Ureter (tissue), 1 donor: ENCODE data around the gene EHBP1. TPM values are rescaled to one million over a fixed set of nuclear protein-coding genes. Genes with fewer than 3 reads are reported as not detected.

Experiments
- DNase-seq: peaks from one replicate; pipeline ENCODE4 v3.0.0-alpha.2; 2020; ENCODE audit warnings: low spot score
- total RNA-seq: library from RNA; stranded (reverse); gene quantifications from one replicate; pipeline ENCODE4 v1.2.4, GENCODE V29; 2023
- donor health status: DM: yes; HTN: yes; CAD: no.

EHBP1 gene
- total RNA-seq, 1 donor from 2014 or later, result 62.2 TPM

- no peak for DNase-seq
These were observed 178.6 kb downstream of the EHBP1 start for GRCh38 chr2:62884086-62884485.

GRCh38 chr2:62884514-62884913, 179.0 kb downstream of the EHBP1 start:
- DNase-seq, result no peak

- DNase-seq, result no peak
These were observed 189.6 kb downstream of the EHBP1 start for GRCh38 chr2:62894966-62895631.

- DNase-seq, result no peak
These were observed 190.1 kb downstream of the EHBP1 start for GRCh38 chr2:62895632-62896009.

GRCh38 chr2:62897187-62897827, 191.8 kb downstream of the EHBP1 start:
- no peak for DNase-seq

- DNase-seq, result no peak
These were observed 198.8 kb downstream of the EHBP1 start for GRCh38 chr2:62904344-62904743.

- DNase-seq, result no peak
These were observed 202.6 kb downstream of the EHBP1 start for GRCh38 chr2:62908145-62908544.

- DNase-seq, result no peak
These were observed 207.8 kb downstream of the EHBP1 start for GRCh38 chr2:62913311-62913710.

- no peak for DNase-seq
These were observed 213.5 kb downstream of the EHBP1 start for GRCh38 chr2:62919041-62919440.

- DNase-seq, result no peak
These were observed 214.6 kb downstream of the EHBP1 start for GRCh38 chr2:62920070-62920469.

GRCh38 chr2:62923242-62923641, 217.7 kb downstream of the EHBP1 start:
- no peak for DNase-seq

GRCh38 chr2:62923881-62924280, 218.4 kb downstream of the EHBP1 start:
- no peak for DNase-seq

GRCh38 chr2:62928015-62928414, 222.5 kb downstream of the EHBP1 start:
- DNase-seq, result no peak

- DNase-seq, result no peak
These were observed 226.0 kb downstream of the EHBP1 start for GRCh38 chr2:62931536-62931935.

GRCh38 chr2:62933398-62933917, 227.9 kb downstream of the EHBP1 start:
- no peak for DNase-seq

- no peak for DNase-seq
These were observed 229.0 kb downstream of the EHBP1 start for GRCh38 chr2:62934517-62934916.

GRCh38 chr2:62938126-62938525, 232.6 kb downstream of the EHBP1 start:
- DNase-seq, result no peak

- no peak for DNase-seq
These were observed 234.4 kb downstream of the EHBP1 start for GRCh38 chr2:62939735-62940491.

GRCh38 chr2:62940697-62941096, 235.2 kb downstream of the EHBP1 start:
- no peak for DNase-seq

GRCh38 chr2:62941413-62941812, 235.9 kb downstream of the EHBP1 start:
- DNase-seq, result no peak

GRCh38 chr2:62944362-62944761, 238.8 kb downstream of the EHBP1 start:
- DNase-seq, result no peak

GRCh38 chr2:62947403-62947802, 241.9 kb downstream of the EHBP1 start:
- no peak for DNase-seq

GRCh38 chr2:62956651-62957050, 251.1 kb downstream of the EHBP1 start:
- no peak for DNase-seq
